Activated CD8-positive, alpha-beta memory T cell treated with anti-CD3 and anti-CD28 coated beads for 36 hours (primary cell): ENCODE measurements around the gene PLEK. TPM values are rescaled to one million over a fixed set of nuclear protein-coding genes. Genes with fewer than 3 reads are reported as not detected.
"Not testable (repeated sequence)": the region's sequence is repeated elsewhere in the genome, so short reads cannot be mapped to it uniquely, and the experiment has no call there.

Experiments used
- CTCF ChIA-PET: fragments of 350-600 bp; sonication (Branson Sonifier 250); formaldehyde crosslinking; loops from one replicate; lab custom pipeline; 2021; ENCODE audit warnings: antibody characterized with exemption; lab: Charles Lee
- POLR2A ChIA-PET: fragments of 350-600 bp; sonication (Branson Sonifier 250); formaldehyde crosslinking; loops from one replicate; lab custom pipeline; 2021; ENCODE audit warnings: antibody characterized with exemption; lab: Charles Lee
- total RNA-seq, 2 experiments: library from RNA; stranded (reverse); gene quantifications; one replicate each; pipeline ENCODE4 v1.2.3, GENCODE V29; 2021

Gene PLEK
- total RNA-seq, 2 experiments from 2014 or later = 19.9 to 20.0 TPM

DNA sequence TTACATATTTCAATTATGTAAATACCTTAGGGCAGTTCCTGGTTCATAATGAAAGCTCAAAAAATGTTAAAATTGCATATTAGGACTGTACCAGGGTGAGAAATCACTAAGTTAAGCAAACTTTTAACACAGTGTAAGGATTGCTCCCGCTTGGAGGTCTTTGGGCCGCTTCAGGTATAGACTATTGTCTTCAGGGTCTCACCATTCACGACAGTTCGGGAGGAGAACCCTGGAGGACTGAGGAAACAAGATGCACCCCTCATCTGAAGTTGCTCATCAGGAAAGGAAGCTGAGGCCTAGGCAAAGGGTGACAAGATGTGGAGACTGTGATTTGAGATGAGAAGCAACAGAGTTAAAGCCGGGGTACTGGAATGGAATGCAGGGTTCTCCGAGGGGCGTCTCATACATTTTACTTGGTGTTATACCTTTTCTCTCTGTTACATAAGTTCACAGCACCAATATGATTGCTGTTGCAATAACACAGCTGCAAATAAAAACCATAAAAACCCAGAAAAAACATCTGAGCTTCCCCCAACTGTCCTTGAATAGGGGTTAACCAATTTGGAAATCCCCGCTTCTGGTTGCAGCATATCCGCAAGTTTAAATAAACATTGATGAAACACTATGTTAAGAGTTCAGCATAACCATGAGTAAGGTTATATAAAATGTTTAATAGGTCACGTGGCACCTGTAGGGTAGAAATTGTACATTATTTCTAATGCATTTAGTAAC is 61.9 kb downstream of the PLEK start:
- ChIA-PET POLR2A (no interaction called here), CTCF (interaction anchor here (0.8 to 2.4 kb wide), 4 partner anchors 14 to 65 kb away, joined by 3 to 10 read pairs (median 3); no protein-coding TSS in a partner anchor)

DNA sequence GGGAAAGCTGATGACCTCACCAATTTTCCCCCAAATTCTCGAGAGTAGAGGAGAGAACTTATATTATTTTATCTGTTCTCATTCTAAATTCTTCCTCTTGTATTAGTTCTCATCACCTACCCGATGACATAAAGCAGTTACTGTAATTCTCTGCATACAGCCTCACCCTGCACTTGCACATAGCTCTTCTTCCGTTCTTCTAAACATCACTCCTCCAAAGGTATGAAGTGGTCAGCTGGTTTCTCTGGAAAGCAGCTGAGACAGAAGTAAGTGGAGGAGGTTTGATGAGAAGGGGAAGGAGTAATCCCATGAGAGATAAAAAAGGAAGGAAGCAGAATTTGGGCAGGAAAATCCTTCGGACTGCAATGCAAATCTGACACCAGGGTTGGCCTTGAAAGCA is 63.0 kb downstream of the PLEK start:
- POLR2A ChIA-PET = no interaction called here

DNA sequence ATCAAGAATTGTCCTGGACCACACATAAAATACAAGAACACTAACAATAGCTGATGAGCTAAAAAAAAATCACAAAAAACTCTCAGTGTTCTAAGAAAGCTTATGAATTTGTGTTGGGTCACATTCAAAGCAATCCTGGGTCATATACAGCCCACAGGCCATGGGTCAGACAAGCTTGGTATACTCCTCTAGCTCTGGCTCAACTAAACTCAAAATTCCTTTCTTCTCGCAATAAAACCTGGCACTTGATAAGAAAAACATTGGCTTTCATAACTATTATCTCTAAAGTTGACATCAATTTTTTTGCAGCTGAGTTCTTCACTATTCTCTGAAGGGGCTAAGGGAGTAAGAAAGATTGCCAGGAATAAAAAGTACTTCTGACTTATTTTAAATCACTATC is 63.7 kb downstream of the PLEK start:
- ChIA-PET CTCF (interaction anchor here (0.9 to 1.6 kb wide), 2 partner anchors 9 to 13 kb away, joined by 3 to 6 read pairs; no protein-coding TSS in a partner anchor), POLR2A (no interaction called here)

More for the DNA sequence above, 63.0 kb downstream of the PLEK start:
- CTCF ChIA-PET = interaction anchor here (0.6 to 1.6 kb wide), 3 partner anchors 10 to 197 kb away, joined by 3 to 6 read pairs (median 3); no protein-coding TSS in a partner anchor

DNA sequence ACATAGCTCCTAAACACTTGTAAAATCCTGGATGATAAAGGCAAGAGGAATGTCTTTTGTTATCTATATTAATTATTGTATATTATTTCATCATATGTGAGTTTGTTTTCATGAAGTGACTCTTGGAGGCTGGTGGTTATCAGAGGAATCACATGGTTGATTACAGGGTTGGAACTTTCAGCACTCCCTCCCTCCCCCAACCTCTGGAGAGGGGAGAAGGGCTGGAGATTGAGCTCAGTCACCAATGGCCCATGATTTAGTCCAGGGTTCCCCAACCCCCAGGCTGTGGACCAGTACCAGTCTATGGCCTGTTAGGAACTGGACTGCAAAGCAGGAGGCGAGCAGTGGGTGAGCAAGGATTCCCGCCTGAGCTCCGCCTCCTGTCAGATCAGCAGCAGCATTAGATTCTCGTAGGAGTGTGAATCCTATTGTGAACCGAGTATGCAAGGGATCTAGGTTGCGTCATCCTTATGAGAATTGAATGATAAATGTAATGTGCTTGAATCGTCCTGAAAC is 64.3 kb downstream of the PLEK start:
- ChIA-PET CTCF (interaction anchor here (0.9 to 1.6 kb wide), 2 partner anchors 9 to 12 kb away, joined by 3 to 6 read pairs; no protein-coding TSS in a partner anchor), POLR2A (no interaction called here)

DNA sequence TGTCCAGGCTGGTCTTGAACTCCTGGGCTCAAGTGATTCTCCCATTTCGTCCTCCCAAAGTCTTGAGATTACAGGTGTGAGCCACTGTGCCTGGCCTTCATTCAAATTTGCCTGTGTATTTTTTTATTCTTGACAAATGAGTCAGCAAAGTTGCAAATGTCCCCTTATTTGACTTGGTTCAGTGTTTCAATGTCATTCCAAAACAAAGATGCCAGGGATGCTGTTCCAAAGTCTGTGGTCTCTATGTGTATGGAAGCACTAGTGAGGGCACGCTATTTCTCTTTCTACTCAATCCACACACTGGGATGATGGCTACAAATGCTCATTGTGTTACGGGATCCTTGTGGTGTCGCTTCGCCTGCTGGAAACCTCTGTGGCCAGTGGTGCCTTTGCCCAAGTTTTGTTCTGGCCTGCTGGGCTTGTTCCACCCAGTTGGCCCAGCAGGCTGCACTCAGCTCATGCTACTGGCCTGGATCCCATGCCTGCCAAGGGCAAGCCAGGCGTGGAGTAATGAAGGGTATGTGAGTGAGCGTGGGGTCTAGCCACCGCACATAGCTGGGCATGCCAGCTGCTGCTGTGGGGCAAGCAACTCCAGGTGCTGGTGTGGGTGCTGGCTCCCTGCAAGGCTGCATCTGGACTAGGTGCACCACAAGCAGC is 66.4 kb downstream of the PLEK start:
- POLR2A ChIA-PET = no interaction called here
- CTCF ChIA-PET = interaction anchor here (1.1 kb wide), 1 partner anchor 309 kb away, joined by 4 read pairs; no protein-coding TSS in a partner anchor

DNA sequence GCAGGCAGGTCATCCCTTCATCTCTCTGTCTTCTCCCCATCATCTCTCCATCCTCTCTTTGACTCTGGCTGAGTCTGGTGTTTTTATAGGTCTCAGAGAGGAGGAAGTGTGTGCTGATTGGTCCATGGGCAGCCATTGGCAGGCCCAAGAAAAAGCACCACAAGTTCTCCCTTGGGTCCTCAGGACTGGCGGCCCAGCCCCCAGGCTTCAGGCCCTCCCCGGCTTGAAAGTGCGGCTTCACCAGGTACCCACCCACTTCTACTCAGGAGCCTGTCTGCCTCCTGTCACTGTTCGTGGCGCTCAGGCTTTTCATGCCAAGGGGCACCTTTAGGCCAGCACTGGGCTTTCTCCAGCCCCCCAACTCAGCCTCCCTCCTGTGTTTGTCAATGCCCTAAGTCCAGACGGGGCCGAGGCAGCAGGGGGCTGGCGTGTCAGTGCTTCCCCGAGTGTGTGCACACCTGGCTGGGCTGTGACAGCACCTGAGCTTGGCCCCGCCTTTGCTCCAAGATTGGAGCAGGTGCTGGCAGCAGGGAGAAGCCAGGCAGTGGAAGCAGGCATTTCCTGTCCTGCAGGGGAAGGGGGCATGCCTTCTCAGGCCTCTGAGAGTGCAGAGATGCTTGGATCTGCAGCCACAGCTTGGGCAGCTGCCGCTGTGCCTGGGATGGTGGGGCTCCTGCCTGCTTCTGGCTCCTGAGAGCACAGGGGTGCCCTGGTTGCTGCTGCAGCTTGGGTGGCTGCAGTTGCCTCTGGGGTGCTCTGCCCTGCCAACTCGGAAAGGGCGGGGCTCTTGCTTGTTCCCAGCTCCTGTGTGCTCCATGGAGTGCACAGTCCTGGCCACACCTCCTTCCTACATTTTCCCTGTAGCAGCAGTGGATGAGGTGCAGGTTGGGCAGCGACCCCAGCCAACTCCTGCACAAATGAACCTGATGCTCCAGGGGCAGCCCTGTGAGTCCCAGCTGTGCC is 67.9 kb downstream of the PLEK start:
- CTCF ChIA-PET = no interaction called here
- POLR2A ChIA-PET = no interaction called here

DNA sequence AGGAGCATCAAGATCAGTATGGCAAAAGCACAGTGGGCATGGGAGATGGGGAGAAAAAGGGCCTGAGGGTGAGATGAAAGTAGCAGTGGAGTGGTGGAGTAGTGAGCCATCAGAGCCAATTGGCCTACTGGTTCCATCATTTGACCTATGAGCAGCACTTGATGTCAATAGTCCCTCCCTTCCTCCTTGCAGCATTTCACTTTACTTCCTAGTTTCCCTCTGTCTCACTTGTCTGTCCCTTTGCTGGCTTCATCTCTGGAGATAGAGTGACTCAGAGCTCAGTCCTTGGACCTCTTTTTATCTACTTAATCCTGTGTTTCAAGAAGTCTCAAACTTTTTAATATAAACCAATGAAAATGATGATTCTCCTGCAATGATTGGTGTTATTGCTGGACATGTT is 69.9 kb downstream of the PLEK start:
- ChIA-PET POLR2A (no interaction called here), CTCF (no interaction called here)

DNA sequence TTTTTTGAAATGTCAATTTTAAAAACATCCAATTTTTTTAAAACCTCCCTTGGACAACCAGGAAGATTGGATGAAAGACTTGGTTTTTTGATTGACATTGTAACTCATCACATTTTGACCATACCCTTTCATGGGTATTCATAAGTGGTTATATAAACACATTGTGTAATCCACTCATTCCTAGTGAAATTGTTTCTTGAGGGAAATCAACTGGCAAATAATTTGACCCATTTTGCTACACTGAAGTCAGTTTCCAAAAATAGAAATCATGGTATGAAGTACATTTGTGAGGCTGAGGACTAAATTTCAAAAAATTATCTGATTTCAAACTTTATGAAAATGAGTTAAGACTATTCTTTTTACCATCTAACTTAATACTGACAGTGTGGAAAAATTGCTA is 70.5 kb downstream of the PLEK start:
- ChIA-PET CTCF (no interaction called here), POLR2A (no interaction called here)

DNA sequence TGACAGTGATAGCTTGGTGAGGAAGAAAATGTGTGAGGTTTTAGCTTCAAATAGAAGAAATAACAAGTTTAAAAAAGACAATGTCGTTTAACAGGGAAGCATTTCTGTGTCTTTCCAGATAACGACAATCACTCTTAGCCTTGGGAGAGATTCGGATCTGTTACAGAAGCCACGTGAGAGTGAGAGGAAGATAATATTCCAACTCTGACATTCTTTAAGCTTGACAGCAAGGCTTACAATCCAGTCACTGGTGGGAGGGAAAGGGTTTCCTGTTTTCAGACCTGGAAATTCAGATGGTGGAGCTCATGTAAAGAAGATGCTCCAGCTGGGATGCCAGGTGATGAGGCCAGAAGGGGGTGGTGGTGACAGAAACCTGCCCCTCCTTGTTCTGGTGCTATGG is 71.2 kb downstream of the PLEK start:
- ChIA-PET CTCF (no interaction called here), POLR2A (no interaction called here)

DNA sequence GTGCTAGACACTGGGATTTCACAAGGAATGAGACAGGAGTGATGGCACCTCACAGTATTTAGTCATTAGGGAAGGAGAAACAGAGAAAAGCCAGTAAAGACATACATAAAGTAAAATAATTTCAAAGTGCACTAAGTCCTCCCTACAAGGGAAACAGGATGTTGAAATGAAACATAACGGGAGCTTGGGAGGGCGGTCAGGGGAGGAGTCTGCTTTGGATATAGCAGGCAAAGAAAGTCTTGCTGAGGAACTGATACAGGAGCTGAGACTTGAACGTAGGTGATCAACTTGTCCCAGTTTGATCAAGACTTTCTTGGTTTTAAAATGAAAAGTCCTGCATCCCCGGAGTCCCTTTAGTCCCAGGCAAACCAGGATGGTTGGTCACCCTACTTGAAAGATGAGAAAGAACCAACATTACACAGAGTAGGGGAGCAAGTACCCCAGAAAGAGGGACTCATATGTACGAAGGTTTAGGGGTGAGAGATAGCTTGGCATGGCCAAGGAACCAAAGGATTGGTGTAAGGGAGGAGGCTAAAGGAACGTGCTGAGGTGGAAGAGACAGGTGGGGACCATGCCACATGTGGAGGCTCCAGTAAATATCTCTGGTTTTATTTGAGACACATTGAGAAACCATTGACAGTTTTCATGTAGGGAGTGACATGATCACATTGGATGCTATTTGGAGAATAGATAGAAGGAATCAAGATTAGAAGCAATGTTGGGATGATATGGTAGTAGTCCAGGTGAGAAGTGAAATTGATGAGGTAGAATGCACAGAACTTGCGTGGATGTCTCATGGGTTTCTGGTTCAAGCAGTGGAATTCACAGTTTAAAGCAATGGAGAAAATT is 73.6 kb downstream of the PLEK start:
- POLR2A ChIA-PET = no interaction called here

DNA sequence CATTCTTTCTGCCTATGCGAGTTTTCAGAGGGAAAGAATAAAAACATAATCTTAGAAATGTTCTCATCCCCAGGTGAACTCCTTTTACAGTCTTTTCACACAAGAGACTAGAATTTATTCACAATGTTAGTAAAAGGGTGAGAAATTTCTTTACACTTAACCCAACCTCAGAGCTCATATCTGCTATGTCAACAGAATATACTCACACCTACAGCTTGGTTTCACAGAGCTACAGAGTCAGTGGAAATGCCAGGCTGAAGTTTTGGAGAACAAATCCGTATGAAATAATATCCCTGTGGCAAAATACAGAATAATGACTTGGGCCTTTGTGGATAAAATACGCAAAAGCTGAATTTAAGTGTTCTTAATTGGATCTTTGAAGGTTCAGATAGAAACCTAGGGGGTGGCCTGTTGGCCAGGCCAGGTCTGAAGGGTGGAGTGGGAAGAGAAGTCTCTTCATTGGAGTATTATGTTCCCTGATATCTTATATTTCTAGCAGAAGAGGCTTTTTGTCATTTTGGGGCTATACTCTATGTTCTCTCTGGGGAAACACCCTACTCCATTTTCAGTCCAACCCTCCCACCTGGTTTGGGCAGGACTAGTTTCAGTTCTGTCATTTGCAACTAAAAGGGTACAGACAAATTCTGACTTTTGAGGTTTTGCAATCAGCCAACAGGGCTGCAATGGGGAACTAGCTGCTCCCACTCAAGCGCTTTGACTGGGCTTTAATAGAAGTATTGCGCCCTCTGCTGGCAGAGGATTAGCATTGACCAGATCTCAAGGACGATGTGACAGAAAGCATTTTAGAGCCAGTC is 76.3 kb downstream of the PLEK start:
- ChIA-PET POLR2A (interaction anchor here (0.6 to 1.0 kb wide), 3 partner anchors 63 to 76 kb away, joined by 4 read pairs; partner anchors contain the start of gene PLEK), CTCF (interaction anchor here (0.6 to 2.5 kb wide), 20 partner anchors 12 to 321 kb away, joined by 3 to 12 read pairs (median 4); partner anchors contain the start of genes APLF, CNRIP1, FBXO48 and PLEK)

More for the DNA sequence above, 73.6 kb downstream of the PLEK start:
- CTCF ChIA-PET = interaction anchor here (0.9 to 1.1 kb wide), 2 partner anchors 10 to 19 kb away, joined by 3 read pairs; no protein-coding TSS in a partner anchor

DNA sequence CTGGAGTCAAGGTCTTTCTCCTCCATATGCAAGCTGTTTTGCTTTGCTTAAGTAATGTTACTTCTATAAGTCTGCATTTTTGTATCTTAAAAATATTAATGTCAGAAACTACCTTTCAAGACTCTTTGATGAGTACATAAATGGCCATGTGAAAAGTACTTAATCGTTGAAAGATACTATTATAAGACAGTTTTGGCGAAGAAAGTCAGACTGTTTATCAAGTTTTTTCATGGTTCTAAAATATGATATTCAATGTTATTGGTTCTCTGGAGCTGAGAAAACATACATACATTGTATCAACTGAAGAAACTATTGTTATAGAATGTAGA is 76.9 kb downstream of the PLEK start:
- ChIA-PET POLR2A (interaction anchor here (0.6 to 1.0 kb wide), 2 partner anchors 68 to 77 kb away, joined by 4 read pairs; partner anchors contain the start of gene PLEK), CTCF (interaction anchor here (0.6 to 2.5 kb wide), 15 partner anchors 12 to 189 kb away, joined by 3 to 12 read pairs (median 4); partner anchors contain the start of genes APLF, CNRIP1, FBXO48 and PLEK)

DNA sequence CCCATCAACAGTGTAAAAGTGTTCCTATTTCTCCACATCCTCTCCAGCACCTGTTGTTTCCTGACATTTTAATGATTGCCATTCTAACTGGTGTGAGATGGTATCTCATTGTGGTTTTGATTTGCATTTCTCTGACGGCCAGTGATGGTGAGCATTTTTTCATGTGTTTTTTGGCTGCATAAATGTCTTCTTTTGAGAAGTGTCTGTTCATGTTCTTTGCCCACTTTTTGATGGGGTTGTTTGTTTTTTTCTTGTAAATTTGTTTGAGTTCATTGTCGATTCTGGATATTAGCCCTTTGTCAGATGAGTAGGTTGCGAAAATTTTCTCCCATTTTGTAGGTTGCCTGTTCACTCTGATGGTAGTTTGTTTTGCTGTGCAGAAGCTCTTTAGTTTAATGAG is 81.3 kb downstream of the PLEK start:
- CTCF ChIA-PET, POLR2A ChIA-PET: not testable (repeated sequence)
